ENCODE data around the gene KMT5C.

The KMT5C gene

GRCh38 chr19:55346725-55347441 is 7.2 kb downstream of the KMT5C start:
- no peak for DNase-seq (ENCODE audit: low read depth, low spot score)

GRCh38 chr19:55347442-55348009 is 7.8 kb downstream of the KMT5C start:
- DNase-seq (ENCODE audit: low read depth, low spot score): no peak

GRCh38 chr19:55348317-55349034 is 8.8 kb downstream of the KMT5C start:
- no peak for DNase-seq (ENCODE audit: low read depth, low spot score)

GRCh38 chr19:55350620-55351315 is 11.1 kb downstream of the KMT5C start:
- DNase-seq (ENCODE audit: low read depth, low spot score): no peak

GRCh38 chr19:55352040-55352439 is 12.4 kb downstream of the KMT5C start:
- no peak for DNase-seq (ENCODE audit: low read depth, low spot score)

- no peak for DNase-seq (ENCODE audit: low read depth, low spot score)
Measured at GRCh38 chr19:55352549-55353145, 13.0 kb downstream of the KMT5C start.

GRCh38 chr19:55353356-55353802 is 13.7 kb downstream of the KMT5C start:
- DNase-seq (ENCODE audit: low read depth, low spot score): no peak

- peak; percentile 80 for DNase-seq (ENCODE audit: low read depth, low spot score)
Measured at GRCh38 chr19:55353803-55354697, 14.4 kb downstream of the KMT5C start.

- DNase-seq (ENCODE audit: low read depth, low spot score): no peak
Measured at GRCh38 chr19:55354698-55355212, 15.1 kb downstream of the KMT5C start, which contains the start of gene COX6B2. TSS of gene COX6B2 (minus strand) at chr19:55354719. CDS start at chr19:55354521, 198 bp downstream.

- no peak for DNase-seq (ENCODE audit: low read depth, low spot score)
Measured at GRCh38 chr19:55355213-55355821, 15.6 kb downstream of the KMT5C start.

- DNase-seq (ENCODE audit: low read depth, low spot score): no peak
Measured at GRCh38 chr19:55358493-55358892, 18.8 kb downstream of the KMT5C start.

- DNase-seq (ENCODE audit: low read depth, low spot score): no peak
Measured at GRCh38 chr19:55358943-55359908, 19.6 kb downstream of the KMT5C start.

- DNase-seq (ENCODE audit: low read depth, low spot score): no peak
Measured at GRCh38 chr19:55360902-55361301, 21.2 kb downstream of the KMT5C start.

- DNase-seq (ENCODE audit: low read depth, low spot score): no peak
Measured at GRCh38 chr19:55362174-55362989, 22.7 kb downstream of the KMT5C start.

- no peak for DNase-seq (ENCODE audit: low read depth, low spot score)
Measured at GRCh38 chr19:55362990-55363716, 23.5 kb downstream of the KMT5C start, which contains the start of gene GARIN5B. TSS of gene GARIN5B (minus strand) at chr19:55363260. CDS start at chr19:55363066, 194 bp downstream.

- DNase-seq (ENCODE audit: low read depth, low spot score): no peak
Measured at GRCh38 chr19:55365245-55365644, 25.6 kb downstream of the KMT5C start.

- DNase-seq (ENCODE audit: low read depth, low spot score): no peak
Measured at GRCh38 chr19:55365964-55366363, 26.3 kb downstream of the KMT5C start.
